HEK293 (cell line): ENCODE measurements around the gene BET1.

Source experiments
- BCL11B ChIP-seq: fragments of 450-650 bp; formaldehyde crosslinking; IDR thresholded peaks from 2 replicates; pipeline ENCODE4 v1.5.1; 2016; ENCODE audit warnings: low read depth, missing biosample characterization, missing genetic modification characterization
- HOXC10 ChIP-seq: sonication (generic); formaldehyde crosslinking; IDR thresholded peaks from 2 replicates; pipeline ENCODE4 v1.8.1; 2023; ENCODE audit warnings: mild to moderate bottlenecking, missing genetic modification reagents
- SALL2 ChIP-seq: fragments of 450-650 bp; formaldehyde crosslinking; IDR thresholded peaks from 2 replicates; pipeline ENCODE4 v1.5.0; 2017; ENCODE audit warnings: missing biosample characterization, mild to moderate bottlenecking, missing genetic modification characterization, borderline replicate concordance
- SCRT2 ChIP-seq: fragments of 450-650 bp; formaldehyde crosslinking; IDR thresholded peaks from 2 replicates; pipeline ENCODE4 v1.5.1; 2016; ENCODE audit warnings: missing biosample characterization, missing genetic modification characterization
- ZFP69B ChIP-seq: fragments of 450-650 bp; formaldehyde crosslinking; IDR thresholded peaks from 2 replicates; pipeline ENCODE4 v1.5.1; 2016; ENCODE audit warnings: missing biosample characterization, missing genetic modification characterization
- ZNF114 ChIP-seq: fragments of 450-650 bp; formaldehyde crosslinking; IDR thresholded peaks from 2 replicates; pipeline ENCODE4 v1.5.0; 2017; ENCODE audit warnings: missing biosample characterization, missing genetic modification characterization
- ZNF121 ChIP-seq: fragments of 450-650 bp; formaldehyde crosslinking; IDR thresholded peaks from 2 replicates; pipeline ENCODE4 v1.5.1; 2016; ENCODE audit warnings: missing biosample characterization, missing genetic modification characterization
- ZNF157 ChIP-seq: fragments of 450-650 bp; formaldehyde crosslinking; IDR thresholded peaks from 2 replicates; pipeline ENCODE4 v1.5.1; 2016; ENCODE audit warnings: missing biosample characterization, missing genetic modification characterization
- ZNF324 ChIP-seq: fragments of 450-650 bp; formaldehyde crosslinking; IDR thresholded peaks from 2 replicates; pipeline ENCODE4 v1.5.1; 2016; ENCODE audit warnings: missing biosample characterization, missing genetic modification characterization
- ZNF514 ChIP-seq: fragments of 450-650 bp; formaldehyde crosslinking; IDR thresholded peaks from 2 replicates; pipeline ENCODE4 v1.5.1; 2016; ENCODE audit warnings: missing biosample characterization, missing genetic modification characterization
- ZNF529 ChIP-seq: fragments of 450-650 bp; formaldehyde crosslinking; IDR thresholded peaks from 2 replicates; pipeline ENCODE4 v1.5.1; 2017; ENCODE audit warnings: missing genetic modification characterization, missing biosample characterization; ENCODE audit not compliant: insufficient replicate concordance
- ZNF624 ChIP-seq: fragments of 450-650 bp; formaldehyde crosslinking; IDR thresholded peaks from 2 replicates; pipeline ENCODE4 v1.5.1; 2017; ENCODE audit warnings: missing biosample characterization, missing genetic modification characterization
- ZNF701 ChIP-seq: fragments of 450-650 bp; formaldehyde crosslinking; IDR thresholded peaks from 2 replicates; pipeline ENCODE4 v1.5.1; 2016; ENCODE audit warnings: missing biosample characterization, missing genetic modification characterization
- ZNF768 ChIP-seq: fragments of 450-650 bp; formaldehyde crosslinking; IDR thresholded peaks from 2 replicates; pipeline ENCODE4 v1.5.1; 2018; ENCODE audit warnings: missing biosample characterization, mild to moderate bottlenecking, missing genetic modification characterization
- ZNF776 ChIP-seq: fragments of 450-650 bp; formaldehyde crosslinking; IDR thresholded peaks from 2 replicates; pipeline ENCODE4 v1.5.0; 2017; ENCODE audit warnings: missing biosample characterization, missing genetic modification characterization, borderline replicate concordance
- ZNF777 ChIP-seq: fragments of 450-650 bp; formaldehyde crosslinking; IDR thresholded peaks from 2 replicates; pipeline ENCODE4 v1.5.1; 2017; ENCODE audit warnings: missing biosample characterization, missing genetic modification characterization, borderline replicate concordance
- ZNF843 ChIP-seq: fragments of 450-650 bp; formaldehyde crosslinking; IDR thresholded peaks from 2 replicates; pipeline ENCODE4 v1.5.1; 2016; ENCODE audit warnings: missing biosample characterization, missing genetic modification characterization
- TF ChIP-seq, protein P1 (sequence below): fragments of 450-650 bp; formaldehyde crosslinking; IDR thresholded peaks from 2 replicates; pipeline ENCODE4; 2016; ENCODE audit warnings: missing biosample characterization, missing genetic modification characterization
- TF ChIP-seq, protein P2 (sequence below): fragments of 450-650 bp; formaldehyde crosslinking; IDR thresholded peaks from 2 replicates; pipeline ENCODE4 v1.5.1; 2017; ENCODE audit warnings: missing biosample characterization, mild to moderate bottlenecking, missing genetic modification characterization, moderate library complexity
- TF ChIP-seq, protein P3 (sequence below): fragments of 450-650 bp; formaldehyde crosslinking; IDR thresholded peaks from 2 replicates; pipeline ENCODE4 v1.5.1; 2016; ENCODE audit warnings: missing biosample characterization, missing genetic modification characterization
- TF ChIP-seq, protein P4 (sequence below): fragments of 450-650 bp; formaldehyde crosslinking; IDR thresholded peaks from 2 replicates; pipeline ENCODE4 v1.5.1; 2016; ENCODE audit warnings: missing biosample characterization, missing genetic modification characterization, low read depth
- TF ChIP-seq, protein P5 (sequence below): fragments of 450-650 bp; formaldehyde crosslinking; IDR thresholded peaks from 2 replicates; pipeline ENCODE4 v1.5.1; 2017; ENCODE audit warnings: missing biosample characterization, missing genetic modification characterization
- TF ChIP-seq, protein P6 (sequence below): fragments of 450-650 bp; formaldehyde crosslinking; IDR thresholded peaks from 2 replicates; pipeline ENCODE4 v1.5.1; 2016; ENCODE audit warnings: missing biosample characterization, missing genetic modification characterization
- TF ChIP-seq, protein P7 (sequence below): fragments of 450-650 bp; formaldehyde crosslinking; IDR thresholded peaks from 2 replicates; pipeline ENCODE4 v1.5.1; 2016; ENCODE audit warnings: missing biosample characterization, missing genetic modification characterization

The BET1 gene

DNA sequence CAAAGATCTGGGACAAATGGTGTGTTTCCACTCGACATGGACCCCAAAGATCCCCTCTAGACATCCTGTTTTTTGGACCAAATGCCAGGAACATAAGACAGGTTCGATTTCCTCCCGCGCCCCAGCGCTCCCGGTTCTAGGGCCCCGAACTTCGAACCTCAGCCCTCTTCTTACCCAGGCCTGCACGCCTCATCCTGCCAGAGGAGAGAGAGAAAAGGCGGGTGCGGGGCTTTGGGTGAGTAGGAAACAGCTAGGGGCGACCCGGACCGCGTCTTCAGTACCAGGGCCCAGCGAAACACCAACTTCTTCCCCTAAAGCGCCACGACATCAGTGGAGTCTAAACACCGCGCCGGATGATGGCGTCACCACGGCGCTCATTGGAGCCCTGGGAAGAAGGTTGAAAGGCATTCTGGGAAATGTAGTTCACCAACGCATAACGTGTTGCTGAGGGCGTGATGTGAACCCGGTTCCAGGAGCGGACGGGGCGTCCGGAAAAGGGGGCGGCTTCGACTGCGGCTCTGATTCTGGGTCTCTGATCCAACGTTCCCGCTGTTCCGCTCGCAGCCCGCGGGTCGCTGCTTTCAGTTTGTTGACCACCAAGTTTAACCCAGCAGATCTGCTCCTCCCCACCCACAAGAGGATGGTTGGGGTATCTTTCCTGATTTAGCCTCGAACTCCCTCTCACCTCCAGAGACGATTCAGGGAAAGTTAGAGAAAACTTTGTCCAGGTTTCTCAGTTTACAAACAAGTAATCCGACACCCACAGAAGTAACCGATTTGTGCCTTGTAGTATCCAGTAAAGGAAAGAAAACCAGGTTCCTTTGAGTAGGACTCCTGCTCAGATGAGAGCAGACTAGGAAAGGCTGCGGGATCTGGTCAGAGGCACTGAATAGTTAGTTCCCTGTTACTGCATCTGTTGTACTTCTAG is at the start of gene BET1 (continued):
- TF ChIP-seq, protein P1, sequence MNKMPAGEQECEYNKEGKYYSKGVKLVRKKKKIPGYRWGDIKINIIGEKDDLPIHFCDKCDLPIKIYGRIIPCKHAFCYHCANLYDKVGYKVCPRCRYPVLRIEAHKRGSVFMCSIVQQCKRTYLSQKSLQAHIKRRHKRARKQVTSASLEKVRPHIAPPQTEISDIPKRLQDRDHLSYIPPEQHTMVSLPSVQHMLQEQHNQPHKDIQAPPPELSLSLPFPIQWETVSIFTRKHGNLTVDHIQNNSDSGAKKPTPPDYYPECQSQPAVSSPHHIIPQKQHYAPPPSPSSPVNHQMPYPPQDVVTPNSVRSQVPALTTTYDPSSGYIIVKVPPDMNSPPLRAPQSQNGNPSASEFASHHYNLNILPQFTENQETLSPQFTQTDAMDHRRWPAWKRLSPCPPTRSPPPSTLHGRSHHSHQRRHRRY (tag by site-specific recombination): no peak
- TF ChIP-seq ZNF514 (tag by site-specific recombination) (no peak), SALL2 (no peak), ZFP69B (tag by site-specific recombination) (no peak), ZNF768 (tag by site-specific recombination) (no peak), ZNF324 (tag by site-specific recombination) (peak; percentile 31; the same call in 1 of the 2 replicates), ZNF157 (tag by site-specific recombination) (no peak), ZNF114 (tag by site-specific recombination) (no peak), ZNF121 (tag by site-specific recombination) (no peak), ZNF843 (tag by site-specific recombination) (peak; percentile 27; the same call in 1 of the 2 replicates), HOXC10 (no peak), ZNF624 (tag by site-specific recombination) (no peak), ZNF777 (peak; percentile 91), BCL11B (tag by site-specific recombination) (no peak), ZNF701 (no peak), ZNF776 (no peak), ZNF529 (tag by site-specific recombination) (no peak), SCRT2 (peak; percentile 98)
- TF ChIP-seq, protein P2, sequence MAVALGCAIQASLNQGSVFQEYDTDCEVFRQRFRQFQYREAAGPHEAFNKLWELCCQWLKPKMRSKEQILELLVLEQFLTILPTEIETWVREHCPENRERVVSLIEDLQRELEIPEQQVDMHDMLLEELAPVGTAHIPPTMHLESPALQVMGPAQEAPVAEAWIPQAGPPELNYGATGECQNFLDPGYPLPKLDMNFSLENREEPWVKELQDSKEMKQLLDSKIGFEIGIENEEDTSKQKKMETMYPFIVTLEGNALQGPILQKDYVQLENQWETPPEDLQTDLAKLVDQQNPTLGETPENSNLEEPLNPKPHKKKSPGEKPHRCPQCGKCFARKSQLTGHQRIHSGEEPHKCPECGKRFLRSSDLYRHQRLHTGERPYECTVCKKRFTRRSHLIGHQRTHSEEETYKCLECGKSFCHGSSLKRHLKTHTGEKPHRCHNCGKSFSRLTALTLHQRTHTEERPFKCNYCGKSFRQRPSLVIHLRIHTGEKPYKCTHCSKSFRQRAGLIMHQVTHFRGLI: no peak
- TF ChIP-seq, protein P3, sequence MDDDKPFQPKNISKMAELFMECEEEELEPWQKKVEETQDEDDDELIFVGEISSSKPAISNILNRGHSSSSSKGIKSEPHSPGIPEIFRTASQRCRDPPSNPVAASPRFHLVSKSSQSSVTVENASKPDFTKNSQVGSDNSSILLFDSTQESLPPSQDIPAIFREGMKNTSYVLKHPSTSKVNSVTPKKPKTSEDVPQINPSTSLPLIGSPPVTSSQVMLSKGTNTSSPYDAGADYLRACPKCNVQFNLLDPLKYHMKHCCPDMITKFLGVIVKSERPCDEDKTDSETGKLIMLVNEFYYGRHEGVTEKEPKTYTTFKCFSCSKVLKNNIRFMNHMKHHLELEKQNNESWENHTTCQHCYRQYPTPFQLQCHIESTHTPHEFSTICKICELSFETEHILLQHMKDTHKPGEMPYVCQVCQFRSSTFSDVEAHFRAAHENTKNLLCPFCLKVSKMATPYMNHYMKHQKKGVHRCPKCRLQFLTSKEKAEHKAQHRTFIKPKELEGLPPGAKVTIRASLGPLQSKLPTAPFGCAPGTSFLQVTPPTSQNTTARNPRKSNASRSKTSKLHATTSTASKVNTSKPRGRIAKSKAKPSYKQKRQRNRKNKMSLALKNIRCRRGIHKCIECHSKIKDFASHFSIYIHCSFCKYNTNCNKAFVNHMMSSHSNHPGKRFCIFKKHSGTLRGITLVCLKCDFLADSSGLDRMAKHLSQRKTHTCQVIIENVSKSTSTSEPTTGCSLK: no peak
- TF ChIP-seq, protein P4, sequence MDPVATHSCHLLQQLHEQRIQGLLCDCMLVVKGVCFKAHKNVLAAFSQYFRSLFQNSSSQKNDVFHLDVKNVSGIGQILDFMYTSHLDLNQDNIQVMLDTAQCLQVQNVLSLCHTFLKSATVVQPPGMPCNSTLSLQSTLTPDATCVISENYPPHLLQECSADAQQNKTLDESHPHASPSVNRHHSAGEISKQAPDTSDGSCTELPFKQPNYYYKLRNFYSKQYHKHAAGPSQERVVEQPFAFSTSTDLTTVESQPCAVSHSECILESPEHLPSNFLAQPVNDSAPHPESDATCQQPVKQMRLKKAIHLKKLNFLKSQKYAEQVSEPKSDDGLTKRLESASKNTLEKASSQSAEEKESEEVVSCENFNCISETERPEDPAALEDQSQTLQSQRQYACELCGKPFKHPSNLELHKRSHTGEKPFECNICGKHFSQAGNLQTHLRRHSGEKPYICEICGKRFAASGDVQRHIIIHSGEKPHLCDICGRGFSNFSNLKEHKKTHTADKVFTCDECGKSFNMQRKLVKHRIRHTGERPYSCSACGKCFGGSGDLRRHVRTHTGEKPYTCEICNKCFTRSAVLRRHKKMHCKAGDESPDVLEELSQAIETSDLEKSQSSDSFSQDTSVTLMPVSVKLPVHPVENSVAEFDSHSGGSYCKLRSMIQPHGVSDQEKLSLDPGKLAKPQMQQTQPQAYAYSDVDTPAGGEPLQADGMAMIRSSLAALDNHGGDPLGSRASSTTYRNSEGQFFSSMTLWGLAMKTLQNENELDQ: no peak
- TF ChIP-seq, protein P5, sequence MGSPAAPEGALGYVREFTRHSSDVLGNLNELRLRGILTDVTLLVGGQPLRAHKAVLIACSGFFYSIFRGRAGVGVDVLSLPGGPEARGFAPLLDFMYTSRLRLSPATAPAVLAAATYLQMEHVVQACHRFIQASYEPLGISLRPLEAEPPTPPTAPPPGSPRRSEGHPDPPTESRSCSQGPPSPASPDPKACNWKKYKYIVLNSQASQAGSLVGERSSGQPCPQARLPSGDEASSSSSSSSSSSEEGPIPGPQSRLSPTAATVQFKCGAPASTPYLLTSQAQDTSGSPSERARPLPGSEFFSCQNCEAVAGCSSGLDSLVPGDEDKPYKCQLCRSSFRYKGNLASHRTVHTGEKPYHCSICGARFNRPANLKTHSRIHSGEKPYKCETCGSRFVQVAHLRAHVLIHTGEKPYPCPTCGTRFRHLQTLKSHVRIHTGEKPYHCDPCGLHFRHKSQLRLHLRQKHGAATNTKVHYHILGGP (tag by site-specific recombination): no peak
- TF ChIP-seq, protein P6, sequence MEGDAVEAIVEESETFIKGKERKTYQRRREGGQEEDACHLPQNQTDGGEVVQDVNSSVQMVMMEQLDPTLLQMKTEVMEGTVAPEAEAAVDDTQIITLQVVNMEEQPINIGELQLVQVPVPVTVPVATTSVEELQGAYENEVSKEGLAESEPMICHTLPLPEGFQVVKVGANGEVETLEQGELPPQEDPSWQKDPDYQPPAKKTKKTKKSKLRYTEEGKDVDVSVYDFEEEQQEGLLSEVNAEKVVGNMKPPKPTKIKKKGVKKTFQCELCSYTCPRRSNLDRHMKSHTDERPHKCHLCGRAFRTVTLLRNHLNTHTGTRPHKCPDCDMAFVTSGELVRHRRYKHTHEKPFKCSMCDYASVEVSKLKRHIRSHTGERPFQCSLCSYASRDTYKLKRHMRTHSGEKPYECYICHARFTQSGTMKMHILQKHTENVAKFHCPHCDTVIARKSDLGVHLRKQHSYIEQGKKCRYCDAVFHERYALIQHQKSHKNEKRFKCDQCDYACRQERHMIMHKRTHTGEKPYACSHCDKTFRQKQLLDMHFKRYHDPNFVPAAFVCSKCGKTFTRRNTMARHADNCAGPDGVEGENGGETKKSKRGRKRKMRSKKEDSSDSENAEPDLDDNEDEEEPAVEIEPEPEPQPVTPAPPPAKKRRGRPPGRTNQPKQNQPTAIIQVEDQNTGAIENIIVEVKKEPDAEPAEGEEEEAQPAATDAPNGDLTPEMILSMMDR (tag by site-specific recombination): no peak
- TF ChIP-seq, protein P7, sequence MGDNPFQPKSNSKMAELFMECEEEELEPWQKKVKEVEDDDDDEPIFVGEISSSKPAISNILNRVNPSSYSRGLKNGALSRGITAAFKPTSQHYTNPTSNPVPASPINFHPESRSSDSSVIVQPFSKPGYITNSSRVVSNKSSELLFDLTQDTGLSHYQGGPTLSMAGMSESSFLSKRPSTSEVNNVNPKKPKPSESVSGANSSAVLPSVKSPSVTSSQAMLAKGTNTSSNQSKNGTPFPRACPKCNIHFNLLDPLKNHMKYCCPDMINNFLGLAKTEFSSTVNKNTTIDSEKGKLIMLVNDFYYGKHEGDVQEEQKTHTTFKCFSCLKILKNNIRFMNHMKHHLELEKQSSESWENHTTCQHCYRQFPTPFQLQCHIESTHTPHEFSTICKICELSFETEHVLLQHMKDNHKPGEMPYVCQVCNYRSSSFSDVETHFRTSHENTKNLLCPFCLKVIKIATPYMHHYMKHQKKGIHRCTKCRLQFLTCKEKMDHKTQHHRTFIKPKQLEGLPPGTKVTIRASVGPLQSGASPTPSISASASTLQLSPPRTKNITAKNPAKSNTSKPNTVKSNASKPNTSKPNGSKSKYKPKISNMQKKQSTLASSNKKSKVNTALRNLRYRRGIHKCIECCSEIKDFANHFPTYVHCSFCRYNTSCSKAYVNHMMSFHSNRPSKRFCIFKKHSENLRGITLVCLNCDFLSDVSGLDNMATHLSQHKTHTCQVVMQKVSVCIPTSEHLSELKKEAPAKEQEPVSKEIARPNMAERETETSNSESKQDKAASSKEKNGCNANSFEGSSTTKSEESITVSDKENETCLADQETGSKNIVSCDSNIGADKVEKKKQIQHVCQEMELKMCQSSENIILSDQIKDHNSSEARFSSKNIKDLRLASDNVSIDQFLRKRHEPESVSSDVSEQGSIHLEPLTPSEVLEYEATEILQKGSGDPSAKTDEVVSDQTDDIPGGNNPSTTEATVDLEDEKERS (tag by site-specific recombination): no peak
